HG02840 (cell line): ENCODE measurements around the gene LRTM2.
"Not testable (repeated sequence)": the region's sequence is repeated elsewhere in the genome, so short reads cannot be mapped to it uniquely, and the experiment has no call there.

Experiments
- ATAC-seq: cut with Tn5 transposase; IDR thresholded peaks from one replicate; pipeline ENCODE4 v1.9.1; 2021; ENCODE audit warnings: mild to moderate bottlenecking, moderate library complexity, moderate number of reproducible peaks; ENCODE audit not compliant: unreplicated experiment, low FRiP score

LRTM2 gene

GRCh38 chr12:1810201-1810930 is 10.0 kb upstream of the LRTM2 start:
- ATAC-seq, result no peak

GRCh38 chr12:1810931-1811280 is 9.5 kb upstream of the LRTM2 start:
- ATAC-seq, result no peak

DNA sequence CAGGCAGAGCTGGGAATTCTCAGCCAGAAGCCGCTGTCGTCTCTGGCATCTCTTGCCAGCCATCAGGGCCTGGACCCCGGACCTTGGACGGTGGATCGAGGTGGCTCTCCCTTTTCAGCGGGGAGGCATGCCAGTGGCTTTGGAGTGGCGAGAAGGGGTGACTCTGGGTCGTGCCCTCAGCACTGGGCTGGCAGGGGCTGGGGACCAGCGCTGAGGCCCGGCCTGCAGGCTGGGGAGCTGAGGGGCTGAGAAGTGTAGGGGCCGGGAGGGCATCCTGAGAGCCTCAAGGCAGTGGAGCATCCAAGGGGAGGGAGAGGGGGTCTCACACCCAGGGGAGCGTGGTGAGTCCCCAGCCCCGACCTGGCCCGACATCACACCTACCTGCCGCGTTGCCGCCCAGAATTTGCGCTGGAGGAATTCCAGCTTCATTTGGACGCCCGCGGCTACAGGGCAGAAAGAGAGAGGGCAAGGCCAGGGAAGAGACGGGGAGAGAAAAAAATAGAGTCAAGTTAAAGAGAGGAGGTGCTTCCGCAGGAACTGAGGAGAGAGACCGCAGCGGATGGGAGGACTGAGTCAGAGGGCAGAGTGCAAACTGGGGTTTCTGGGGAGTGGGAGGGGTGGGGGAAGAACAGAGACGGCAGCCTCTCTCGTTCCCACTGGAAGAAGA is 9.0 kb upstream of the LRTM2 start:
- ATAC-seq, result no peak

DNA sequence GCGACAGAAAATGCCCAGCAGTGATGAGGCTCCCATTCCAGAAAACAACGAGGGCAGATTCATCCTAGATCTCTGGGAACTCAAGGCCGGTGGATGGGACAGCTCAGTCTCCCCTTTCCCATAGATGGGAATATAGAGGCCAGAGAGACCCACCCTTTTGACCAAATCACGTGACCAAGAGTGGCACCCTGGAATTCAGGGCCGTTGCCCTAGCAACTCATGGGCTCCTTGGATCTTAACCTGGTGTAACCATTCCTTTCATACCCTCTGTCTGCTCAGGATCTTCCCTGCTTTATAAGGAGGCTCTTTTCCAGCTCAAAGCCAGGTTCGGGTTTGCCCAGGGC is 8.4 kb upstream of the LRTM2 start:
- no peak for ATAC-seq

DNA sequence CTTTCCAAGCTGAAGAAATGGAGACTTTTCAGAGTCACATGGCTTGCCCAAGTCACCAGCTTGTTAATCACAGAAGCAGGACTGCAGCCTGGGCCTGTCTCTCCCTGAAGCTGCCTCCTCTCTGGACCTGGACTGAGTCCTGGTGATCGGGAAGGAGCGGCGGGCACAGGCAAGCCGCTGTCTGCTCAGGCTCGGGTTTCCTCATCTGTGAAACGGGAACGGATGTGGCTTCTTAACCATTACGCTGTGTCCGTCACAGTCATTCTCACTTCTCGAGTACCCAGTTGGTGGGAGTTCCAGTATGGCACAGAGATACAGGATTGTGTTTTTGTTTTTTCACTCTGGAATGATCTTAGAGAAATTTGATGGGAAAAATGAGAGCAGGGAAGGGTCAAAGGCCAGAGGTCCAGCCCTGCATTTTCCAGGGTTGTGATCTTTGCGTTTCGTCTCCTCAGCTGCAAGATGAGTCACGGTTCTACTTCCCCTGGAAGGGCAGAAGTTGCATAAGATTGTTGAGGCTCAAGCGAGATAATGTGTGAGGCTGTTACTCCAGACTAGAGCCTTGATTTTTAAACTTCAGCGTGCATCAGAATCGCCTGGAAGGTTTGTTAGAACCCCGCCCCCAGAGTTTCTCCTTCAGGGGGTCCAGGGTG is 7.6 kb upstream of the LRTM2 start:
- no peak for ATAC-seq

DNA sequence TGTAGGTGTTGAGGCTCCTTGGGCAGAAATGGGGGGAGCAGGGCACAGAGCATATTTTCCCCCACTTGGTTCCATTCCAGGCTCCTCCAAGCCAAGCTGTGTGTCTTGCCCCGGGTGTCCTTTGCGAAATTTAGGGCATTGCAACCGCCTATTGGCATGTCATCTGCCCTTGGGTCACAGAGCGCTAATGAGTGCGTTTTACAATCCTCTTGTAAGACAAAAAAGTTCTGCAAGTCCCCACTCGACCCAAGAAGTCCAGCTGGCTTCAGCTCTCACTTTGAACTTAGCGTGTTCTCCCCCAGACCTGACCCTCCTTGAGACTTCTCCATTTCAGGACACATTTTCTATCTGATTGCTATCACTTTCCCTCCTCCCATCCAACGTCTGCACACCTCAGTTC is 6.1 kb upstream of the LRTM2 start:
- ATAC-seq, result no peak

DNA sequence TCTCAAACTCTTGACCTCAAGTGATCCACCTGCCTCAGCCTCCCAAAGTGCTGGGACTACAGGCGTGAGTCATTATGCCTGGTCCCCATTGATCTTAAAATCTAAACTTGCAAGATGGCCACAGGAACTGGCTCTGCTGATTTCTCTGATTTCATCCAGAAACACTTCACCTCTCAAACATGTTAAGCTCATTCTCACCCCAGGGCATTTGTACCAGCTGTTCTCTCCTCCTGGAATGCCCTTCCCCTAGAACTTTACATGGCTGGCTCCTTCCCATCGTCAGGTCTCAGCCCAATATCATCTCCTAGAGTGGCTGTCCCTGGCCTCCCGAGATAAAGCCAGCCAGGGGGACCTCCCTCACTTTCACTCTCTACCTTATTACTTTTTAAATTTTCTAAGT is 5.3 kb upstream of the LRTM2 start:
- ATAC-seq, result no peak

- no peak for ATAC-seq
Measured at GRCh38 chr12:1815814-1816729, 4.3 kb upstream of the LRTM2 start.

- ATAC-seq, result no peak
Measured at GRCh38 chr12:1816730-1817348, 3.5 kb upstream of the LRTM2 start.

DNA sequence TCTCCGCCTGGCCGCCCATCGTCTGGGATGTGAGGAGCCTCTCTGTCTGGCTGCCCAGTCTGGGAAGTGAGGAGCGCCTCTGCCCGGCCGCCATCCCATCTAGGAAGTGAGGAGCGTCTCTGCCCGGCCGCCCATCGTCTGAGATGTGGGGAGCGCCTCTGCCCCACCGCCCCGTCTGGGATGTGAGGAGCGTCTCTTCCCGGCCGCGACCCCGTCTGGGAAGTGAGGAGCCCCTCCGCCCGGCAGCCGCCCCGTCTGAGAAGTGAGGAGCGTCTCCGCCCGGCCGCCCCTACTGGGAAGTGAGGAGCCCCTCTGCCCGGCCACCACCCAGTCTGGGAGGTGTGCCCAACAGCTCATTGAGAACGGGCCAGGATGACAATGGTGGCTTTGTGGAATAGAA is 2.4 kb upstream of the LRTM2 start:
- ATAC-seq, result not testable (repeated sequence)

DNA sequence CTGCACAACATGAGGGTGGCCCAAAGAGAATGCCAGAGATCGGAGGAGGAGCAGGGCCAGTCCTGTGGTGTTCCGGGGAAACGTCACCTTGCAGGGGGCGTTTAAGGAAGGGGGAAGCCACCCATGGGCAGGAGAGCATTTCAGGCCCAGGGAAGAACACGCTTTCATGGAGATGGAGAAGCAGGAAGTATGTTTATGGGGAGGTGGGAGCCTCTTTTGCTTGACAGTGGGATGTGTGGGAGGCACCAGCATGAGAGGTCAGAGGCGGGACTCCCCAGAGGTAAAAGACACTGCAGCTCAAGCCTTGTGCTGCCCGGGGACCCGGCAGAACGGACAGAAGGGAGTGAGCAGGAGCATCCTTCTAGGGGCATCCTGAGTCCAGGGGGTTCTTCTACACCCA is 1.3 kb upstream of the LRTM2 start:
- ATAC-seq, result no peak

DNA sequence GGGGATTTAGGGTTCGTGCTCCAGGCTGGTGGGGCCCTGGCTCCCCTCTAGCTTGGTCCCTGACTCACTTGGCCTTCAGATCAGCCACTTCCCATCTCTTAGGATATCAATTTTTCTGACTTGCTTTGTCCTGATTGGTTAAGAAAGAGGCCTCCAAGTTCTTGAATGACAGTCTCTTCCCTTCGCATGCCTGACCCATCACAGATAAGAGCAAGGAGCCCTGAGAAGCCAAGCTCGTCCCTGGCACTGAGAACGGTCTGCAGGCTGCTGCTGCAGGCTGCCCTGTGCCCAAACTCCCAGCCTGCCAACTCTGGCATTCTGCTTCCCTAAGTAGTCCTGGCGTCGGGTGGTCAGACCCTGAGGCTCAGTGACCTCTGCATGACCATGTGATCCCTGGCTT is 794 bp upstream of the LRTM2 start:
- no peak for ATAC-seq

DNA sequence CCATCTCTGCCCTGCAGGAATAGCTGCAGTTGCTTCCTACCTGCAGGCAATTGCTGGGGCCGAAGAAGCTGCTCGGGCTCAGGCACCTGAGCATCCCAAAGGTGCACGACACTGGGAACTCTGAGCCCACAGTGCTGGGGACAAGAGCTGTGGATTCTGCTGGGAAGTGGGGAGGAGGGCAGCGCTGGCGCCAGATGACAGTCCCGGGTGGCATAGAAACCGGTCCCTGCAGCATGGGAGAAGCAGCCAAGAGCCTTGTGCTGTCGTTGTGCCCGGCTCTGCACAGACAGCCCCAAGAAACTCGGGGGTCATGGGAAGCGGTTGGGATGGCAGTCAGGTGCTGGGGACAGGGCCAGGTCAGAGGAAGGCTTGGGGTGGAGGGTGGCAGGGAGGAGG is 529 bp downstream of the LRTM2 start:
- ATAC-seq, result no peak

- no peak for ATAC-seq
Measured at GRCh38 chr12:1821805-1822204, 1.4 kb downstream of the LRTM2 start.

GRCh38 chr12:1822699-1823098 is 2.3 kb downstream of the LRTM2 start:
- no peak for ATAC-seq

DNA sequence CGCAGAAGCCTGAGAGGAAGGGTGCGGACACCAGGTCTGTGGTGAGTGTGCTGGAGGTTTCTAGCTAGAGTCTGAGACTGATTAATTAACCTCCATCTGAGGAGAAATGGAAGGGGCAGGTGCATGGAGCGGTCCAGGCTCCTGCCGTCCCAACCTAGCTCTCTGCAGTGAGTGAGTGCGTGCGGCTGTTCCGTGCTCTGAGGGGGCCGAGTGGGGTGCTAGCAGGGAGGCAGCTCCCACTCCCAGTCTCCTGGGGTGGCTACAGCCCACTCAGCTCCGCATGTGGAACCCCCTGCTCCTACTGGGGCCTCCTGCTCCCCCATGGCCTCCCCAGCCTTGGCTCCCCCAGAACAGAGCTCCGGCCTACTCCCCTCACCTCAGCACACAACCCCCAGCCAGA is 2.9 kb downstream of the LRTM2 start:
- no peak for ATAC-seq

DNA sequence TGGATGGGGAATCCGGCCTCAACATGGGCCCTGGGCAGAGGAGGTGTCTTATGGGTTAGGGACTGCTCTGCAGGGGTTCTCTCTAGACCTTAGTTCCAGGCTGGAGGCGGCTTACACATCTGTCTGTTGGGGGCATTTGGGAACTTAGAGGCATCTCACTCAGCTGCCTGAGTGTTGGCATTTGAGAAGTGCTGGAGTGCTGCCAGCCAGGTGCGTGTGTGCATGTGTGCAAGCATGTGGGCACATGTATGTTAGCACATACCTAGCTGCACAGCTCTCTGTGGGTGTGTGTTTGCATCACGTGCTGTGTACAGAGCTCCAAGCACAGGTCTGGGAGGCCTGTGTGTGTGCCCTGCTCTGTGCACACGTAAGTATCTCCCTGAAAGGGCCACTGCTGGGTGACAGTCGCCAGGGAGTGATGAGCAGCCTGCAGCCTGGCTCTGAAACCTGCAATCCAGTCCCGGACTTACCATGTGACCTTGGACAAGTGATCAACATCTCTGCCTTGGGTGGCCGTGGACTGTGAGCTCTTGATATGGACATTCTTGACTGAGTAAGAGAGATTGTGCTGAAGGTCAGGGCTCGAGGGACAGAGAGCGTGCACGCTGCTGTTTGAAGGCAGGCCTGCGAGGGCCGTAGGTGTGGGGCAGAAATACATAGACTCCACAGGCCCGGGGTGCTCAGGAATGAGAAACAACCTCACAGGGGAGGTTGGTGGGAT is 5.2 kb downstream of the LRTM2 start:
- no peak for ATAC-seq

DNA sequence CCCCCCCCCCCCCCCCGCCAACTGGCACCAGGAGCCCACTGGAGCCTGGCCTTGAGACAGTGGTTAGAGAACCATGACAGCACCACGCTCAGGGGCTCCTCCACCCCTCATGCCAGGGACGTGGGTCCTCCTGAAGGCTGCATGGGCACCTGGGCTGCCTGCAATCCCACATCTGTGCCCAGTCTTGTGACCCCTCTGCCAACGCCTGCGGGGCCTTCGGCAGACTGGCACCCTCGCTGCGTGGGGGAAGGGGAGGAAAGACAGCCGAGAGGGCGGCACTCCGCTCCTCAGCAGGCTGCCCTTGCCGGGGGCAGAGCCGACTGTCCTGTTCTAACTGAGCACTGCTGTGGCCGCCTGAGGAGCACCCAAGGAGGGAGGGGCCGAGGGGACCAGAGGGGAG is 6.0 kb downstream of the LRTM2 start:
- ATAC-seq, result no peak

GRCh38 chr12:1826867-1827705 is 6.7 kb downstream of the LRTM2 start:
- ATAC-seq, result no peak
